ENCODE results near the gene FRMD8. TPM values are rescaled to one million over a fixed set of nuclear protein-coding genes. Genes with fewer than 3 reads are reported as not detected.
A peak's percentile ranks its signal among the peaks of the same experiment; 100 is the strongest.

FRMD8 gene
- total RNA-seq, 1 donor from 2014 or later: 9.3 TPM

DNA sequence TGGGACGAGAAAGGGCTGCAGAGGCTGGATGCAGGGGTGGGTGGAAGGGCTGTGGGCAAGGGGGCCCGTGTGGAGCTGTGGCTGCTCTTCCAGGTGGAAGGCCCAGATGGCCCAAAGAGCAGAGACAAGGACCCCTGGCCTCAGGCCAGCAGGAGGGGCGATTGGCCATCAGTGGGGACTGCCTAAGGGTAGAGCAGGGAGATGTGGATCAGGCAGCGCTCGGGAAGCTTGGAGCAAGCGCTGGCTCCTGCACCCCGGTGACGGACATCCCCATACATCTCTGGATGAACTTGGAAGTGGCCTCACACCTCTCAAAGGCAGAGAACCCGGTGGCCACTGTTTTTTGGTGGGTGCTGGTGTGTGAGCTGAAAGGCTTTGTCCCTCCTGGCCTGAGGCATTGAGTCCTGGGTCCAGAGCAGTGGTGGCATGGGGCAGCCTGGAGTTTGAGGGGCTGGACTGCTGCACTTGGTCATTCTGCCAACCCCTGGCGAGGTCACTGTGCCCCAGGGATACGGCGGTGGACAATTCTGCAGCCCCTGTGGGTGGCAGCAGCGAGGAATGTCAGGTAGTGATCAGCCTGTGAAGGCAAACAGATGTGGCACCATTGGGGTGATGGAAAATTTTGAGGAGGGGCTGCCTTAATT lies 5.9 kb downstream of the FRMD8 start:
- ATAC-seq (no peak), DNase-seq (ENCODE audit: low spot score) (no peak)

GRCh38 chr11:65392899-65393298 lies 6.5 kb downstream of the FRMD8 start:
- ATAC-seq (no peak), DNase-seq (ENCODE audit: low spot score) (no peak)

DNA sequence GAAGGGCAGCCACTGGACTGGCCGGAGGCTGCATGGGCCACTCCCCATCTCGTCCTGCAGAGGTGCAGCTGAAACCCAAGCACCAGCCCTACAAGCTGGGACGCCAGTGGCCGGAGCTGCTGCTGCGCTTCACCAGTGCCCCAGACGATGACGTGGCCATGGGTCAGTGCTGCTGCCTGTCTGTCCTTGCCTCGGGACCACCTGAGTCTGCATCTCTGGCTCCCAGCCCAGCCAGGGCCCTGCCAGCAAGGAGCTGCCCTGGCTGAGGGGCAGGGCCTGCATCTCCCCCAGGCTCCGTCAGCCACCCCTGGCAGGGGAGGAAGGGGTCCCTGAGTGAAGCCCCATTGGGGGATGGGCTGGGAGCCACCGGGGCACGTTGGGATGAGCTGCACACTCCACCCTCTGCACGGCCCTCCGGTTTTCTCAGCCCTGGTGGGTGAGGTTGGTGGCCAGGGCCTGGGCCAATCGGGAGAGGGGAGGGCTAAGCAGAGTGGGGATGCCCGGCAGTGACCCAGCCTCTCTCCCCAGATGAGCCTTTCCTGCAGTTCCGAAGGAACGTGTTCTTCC lies 7.2 kb downstream of the FRMD8 start:
- DNase-seq (ENCODE audit: low spot score) (no peak), ATAC-seq (no peak)

DNA sequence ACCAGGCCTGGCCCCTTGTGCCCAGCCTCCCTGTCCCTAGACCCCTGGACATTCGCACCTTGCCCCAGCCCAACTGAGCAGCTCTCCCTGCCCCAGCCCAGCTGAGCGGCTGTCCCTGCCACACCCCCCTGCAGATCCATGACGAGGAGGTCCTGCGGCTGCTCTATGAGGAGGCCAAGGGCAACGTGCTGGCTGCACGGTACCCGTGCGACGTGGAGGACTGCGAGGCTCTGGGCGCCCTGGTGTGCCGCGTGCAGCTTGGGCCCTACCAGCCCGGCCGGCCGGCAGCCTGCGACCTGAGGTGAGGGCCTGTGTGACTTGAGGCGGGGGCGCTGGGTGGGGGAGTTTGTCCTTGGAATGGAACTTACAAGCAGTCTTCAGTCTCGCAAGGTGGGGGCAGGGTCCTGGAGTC lies 7.7 kb downstream of the FRMD8 start:
- no peak for ATAC-seq
- DNase-seq (ENCODE audit: low spot score): no peak

DNA sequence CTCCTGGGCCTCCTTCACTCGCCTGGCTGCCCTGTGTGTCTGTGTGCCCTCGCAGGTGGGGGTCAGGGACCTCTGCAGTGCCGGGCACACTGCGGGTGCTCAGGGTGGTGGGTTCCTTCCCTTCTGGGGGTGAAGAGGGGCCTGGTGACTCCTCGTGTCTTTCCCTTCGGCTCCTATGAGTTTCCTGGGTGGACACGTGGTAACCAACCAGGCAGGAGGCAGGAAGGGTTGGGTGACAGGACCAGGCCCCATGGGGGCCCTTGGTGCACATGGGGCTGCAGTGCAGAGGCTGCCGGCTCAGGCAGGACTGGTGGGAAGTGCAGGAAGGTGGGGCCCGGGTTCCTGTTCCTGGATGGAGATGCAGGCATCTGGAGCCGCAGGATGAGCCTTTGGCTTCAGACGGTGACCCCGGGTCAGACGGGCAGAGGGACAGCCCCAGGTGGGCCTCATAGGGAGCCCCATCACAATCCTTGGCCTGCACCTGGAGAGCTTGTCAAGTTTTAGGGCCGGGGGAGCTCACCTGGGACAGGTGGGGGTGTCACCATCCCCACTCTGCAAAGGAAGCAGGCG lies 9.6 kb downstream of the FRMD8 start:
- ATAC-seq (no peak), DNase-seq (ENCODE audit: low spot score) (no peak)

GRCh38 chr11:65396769-65397745 lies 10.6 kb downstream of the FRMD8 start:
- DNase-seq (ENCODE audit: low spot score): no peak
- no peak for ATAC-seq

- no peak for DNase-seq (ENCODE audit: low spot score)
Observed at GRCh38 chr11:65398362-65398910, 12.0 kb downstream of the FRMD8 start.

DNA sequence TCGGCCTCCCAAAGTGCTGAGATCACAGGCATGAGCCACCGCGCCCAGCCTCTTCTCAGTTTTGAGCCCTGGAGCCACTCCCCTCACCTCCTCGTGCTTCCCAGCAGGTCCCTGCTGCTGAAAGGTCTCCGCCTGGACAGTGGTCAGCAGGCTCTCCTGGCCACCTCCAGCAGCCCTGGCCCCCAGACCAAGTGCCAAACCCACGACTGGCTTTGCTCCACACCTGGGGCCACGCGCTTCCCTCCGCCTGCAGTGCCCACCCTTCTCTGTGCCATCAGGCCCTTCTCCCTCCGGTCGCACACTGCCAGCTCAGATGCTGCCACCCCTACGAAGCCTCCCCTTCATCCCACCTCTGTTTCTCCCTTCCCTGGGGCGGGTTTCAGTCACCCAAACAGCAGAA lies 12.8 kb downstream of the FRMD8 start:
- DNase-seq (ENCODE audit: low spot score) (no peak), ATAC-seq (no peak)

More at GRCh38 chr11:65398362-65398910, 12.0 kb downstream of the FRMD8 start:
- no peak for ATAC-seq

DNA sequence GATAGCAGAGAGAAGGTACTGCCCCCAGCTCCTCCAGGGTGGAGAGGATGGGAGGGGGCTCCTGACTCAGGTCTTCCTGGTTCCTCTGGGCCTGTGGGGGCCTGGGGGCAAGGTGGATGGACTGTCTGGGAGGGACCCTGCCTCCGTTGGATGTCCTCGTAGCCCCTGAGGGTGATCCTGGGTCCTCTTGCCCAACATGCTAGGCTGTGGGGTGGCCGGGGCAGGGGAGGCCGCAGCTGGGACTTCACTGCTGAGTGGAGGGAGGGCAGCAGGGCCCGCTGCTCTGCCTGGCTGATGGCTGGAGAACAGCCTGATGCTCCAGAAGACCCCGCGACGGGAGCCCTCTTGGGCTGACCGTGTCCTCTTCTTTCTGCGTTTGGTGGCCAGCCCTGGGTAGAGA lies 13.4 kb downstream of the FRMD8 start:
- no peak for ATAC-seq
- DNase-seq (ENCODE audit: low spot score): no peak

- DNase-seq (ENCODE audit: low spot score) (no peak), ATAC-seq (no peak)
Observed at GRCh38 chr11:65400307-65401072, 14.1 kb downstream of the FRMD8 start.

DNA sequence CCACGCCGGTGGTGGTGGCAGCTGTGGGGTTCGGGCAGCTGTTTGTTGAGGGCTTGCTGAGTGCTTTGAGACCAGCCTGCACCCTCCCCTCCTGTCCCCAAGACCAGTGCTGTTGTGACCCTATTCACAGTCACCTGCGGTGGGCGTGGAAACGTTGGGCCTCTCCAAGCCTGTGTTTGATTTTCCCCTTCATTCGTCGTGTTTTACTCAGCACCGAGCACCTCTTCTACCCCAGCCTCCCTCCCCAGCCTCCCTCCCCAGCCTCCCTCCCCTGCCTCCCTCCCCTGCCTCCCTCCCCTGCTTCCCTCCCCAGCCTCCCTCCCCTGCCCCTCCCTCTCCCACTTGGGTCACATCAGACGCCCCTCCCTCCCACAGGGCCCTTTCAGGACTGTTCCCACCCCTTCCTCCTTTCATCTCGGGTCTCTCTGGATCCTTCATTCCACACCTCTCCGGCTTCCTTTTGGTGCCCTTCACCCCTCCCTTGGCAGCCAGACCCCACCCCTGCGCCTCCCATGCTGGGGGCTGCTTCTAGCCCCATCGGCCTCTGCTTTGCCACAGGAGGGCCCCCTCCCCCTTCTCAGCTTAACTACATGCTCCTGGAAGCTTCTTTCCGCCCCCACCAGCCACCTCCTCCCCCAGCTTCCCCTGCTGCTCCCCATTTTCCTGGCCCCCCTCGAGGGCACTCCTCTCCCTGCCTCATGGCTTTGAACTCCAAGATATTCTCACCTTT lies 14.8 kb downstream of the FRMD8 start:
- ATAC-seq: no peak
- no peak for DNase-seq (ENCODE audit: low spot score)

GRCh38 chr11:65401803-65402248 lies 15.4 kb downstream of the FRMD8 start:
- ATAC-seq (no peak), DNase-seq (ENCODE audit: low spot score) (no peak)

DNA sequence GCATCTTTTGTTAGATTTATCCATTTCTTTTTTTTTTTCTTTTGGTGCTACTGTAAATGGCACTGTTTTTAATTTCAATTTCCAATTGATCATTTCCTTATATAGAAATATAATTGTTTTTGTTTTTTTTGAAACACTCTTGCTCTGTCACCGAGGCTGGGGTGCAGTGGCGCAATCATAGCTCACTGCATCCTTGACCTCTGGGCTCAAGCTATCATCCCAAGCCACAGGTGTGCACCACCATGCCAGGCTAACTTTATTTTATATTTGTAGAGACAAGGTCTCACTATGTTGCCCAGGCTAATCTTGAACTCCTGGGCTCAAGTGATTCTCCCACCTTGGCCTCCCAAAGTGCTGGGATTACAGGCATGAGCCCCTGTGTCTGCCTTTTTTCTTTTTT lies 16.4 kb downstream of the FRMD8 start:
- ATAC-seq: no peak
- DNase-seq (ENCODE audit: low spot score): no peak

- ATAC-seq (peak; percentile 16), DNase-seq (ENCODE audit: low spot score) (no peak)
Observed at GRCh38 chr11:65403607-65404121, 17.2 kb downstream of the FRMD8 start.

DNA sequence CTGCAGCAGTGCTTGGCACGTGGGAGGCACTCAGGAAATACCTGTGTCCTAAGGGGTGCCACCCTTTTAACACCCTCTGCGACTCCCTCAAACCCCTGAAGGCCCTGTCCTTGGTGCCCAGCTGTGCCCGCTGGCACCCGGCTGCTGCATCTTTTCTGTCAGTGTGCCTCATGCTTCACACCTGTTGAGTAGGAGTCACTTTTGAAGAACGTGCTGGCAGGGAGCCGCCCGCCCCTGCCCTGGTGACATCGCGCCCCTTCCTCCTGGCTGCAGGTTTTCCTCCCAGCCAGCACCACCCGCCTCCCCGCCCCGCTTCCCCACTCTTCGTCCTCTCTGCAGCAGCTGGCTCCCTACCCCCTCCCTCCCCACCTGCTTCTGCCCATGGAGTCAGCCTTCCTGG lies 17.8 kb downstream of the FRMD8 start:
- ATAC-seq: no peak
- no peak for DNase-seq (ENCODE audit: low spot score)

- DNase-seq (ENCODE audit: low spot score): no peak
- peak; percentile 5 for ATAC-seq
Observed at GRCh38 chr11:65404638-65405339, 18.4 kb downstream of the FRMD8 start.

- DNase-seq (ENCODE audit: low spot score) (no peak), ATAC-seq (no peak)
Observed at GRCh38 chr11:65410936-65411680, 24.7 kb downstream of the FRMD8 start.

- ATAC-seq: no peak
- DNase-seq (ENCODE audit: low spot score): no peak
Observed at GRCh38 chr11:65411681-65412070, 25.2 kb downstream of the FRMD8 start.

All from left lobe of liver (tissue), 2 donors.